ENCODE data around the gene SMO.
"Not testable (repeated sequence)": the region's sequence is repeated elsewhere in the genome, so short reads cannot be mapped to it uniquely, and the experiment has no call there.

DNA sequence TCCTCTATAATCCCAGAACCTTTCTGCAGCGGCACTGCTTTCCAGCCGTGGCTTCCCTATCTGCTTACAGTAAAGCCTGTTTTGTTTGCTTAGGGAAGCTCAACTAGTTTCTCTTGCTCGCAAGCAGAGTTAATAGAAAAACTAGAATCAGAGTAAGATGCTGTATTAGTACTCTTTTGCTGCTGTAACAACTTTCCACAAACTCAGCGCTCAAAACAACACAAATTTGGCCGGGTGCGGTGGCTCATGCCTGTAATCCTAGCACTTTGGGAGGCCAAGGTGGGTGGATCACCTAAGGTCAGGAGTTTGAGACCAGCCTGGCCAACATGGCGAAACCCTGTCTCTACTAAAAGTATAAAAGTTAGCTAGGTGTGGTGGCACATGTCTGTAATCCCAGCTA is 14.6 kb upstream of the SMO start:
- TF ChIP-seq, protein P1, sequence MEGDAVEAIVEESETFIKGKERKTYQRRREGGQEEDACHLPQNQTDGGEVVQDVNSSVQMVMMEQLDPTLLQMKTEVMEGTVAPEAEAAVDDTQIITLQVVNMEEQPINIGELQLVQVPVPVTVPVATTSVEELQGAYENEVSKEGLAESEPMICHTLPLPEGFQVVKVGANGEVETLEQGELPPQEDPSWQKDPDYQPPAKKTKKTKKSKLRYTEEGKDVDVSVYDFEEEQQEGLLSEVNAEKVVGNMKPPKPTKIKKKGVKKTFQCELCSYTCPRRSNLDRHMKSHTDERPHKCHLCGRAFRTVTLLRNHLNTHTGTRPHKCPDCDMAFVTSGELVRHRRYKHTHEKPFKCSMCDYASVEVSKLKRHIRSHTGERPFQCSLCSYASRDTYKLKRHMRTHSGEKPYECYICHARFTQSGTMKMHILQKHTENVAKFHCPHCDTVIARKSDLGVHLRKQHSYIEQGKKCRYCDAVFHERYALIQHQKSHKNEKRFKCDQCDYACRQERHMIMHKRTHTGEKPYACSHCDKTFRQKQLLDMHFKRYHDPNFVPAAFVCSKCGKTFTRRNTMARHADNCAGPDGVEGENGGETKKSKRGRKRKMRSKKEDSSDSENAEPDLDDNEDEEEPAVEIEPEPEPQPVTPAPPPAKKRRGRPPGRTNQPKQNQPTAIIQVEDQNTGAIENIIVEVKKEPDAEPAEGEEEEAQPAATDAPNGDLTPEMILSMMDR (IDR thresholded peaks at IDR 0.05; ENCODE audit: low read depth, low read length, missing input control) = not testable (repeated sequence)
- TF ChIP-seq SP1 (IDR thresholded peaks at IDR 0.05); GABPA (IDR thresholded peaks at IDR 0.05 in 1 of 2, conservative IDR thresholded peaks at IDR 0.05 in 1 of 2); NR2F2 (IDR thresholded peaks at IDR 0.05); FOXA1 (IDR thresholded peaks at IDR 0.05): not testable (repeated sequence)
- TF ChIP-seq, protein P2, sequence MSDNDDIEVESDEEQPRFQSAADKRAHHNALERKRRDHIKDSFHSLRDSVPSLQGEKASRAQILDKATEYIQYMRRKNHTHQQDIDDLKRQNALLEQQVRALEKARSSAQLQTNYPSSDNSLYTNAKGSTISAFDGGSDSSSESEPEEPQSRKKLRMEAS (IDR thresholded peaks at IDR 0.05) = not testable (repeated sequence)
- TF ChIP-seq, protein P3, sequence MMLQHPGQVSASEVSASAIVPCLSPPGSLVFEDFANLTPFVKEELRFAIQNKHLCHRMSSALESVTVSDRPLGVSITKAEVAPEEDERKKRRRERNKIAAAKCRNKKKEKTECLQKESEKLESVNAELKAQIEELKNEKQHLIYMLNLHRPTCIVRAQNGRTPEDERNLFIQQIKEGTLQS (IDR thresholded peaks at IDR 0.05) = not testable (repeated sequence)

All from liver (tissue), 3 donors.